T-cell (primary cell): ENCODE results near the gene ELL. TPM values are rescaled to one million over a fixed set of nuclear protein-coding genes. Genes with fewer than 3 reads are reported as not detected.

ENCODE experiments used
- ATAC-seq, 4 experiments: fragments of 200-7000 bp in 3 of 4; fragments of 150-1000 bp in 1 of 4; cut with Tn5 transposase; replicated peaks in 1 of 4; 1 replicate in 3 of 4; 2 replicates in 1 of 4; pipeline ENCODE4 v1.10.0; 2021; ENCODE audit warnings: moderate library complexity in 3 of 4, mild to moderate bottlenecking in 2 of 4, moderate number of reproducible peaks in 1 of 4
- CTCF ChIA-PET, 2 donors: fragments of 300-600 bp; sonication (Branson Sonifier 250); formaldehyde crosslinking; loops; one replicate each; lab custom pipeline; 2022; ENCODE audit warnings: antibody characterized with exemption in 2 of 2; lab: Charles Lee
- POLR2A ChIA-PET, 2 donors: fragments of 300-600 bp; sonication (Branson Sonifier 250); formaldehyde crosslinking; loops; one replicate each; lab custom pipeline; 2022; ENCODE audit warnings: antibody characterized with exemption in 2 of 2; lab: Charles Lee
- DNase-seq, 35 experiments: peaks; one replicate each; pipeline versions ENCODE4 v3.0.0 to v3.0.0-alpha.2; 2013 to 2023
- H3K27ac ChIP-seq: one replicate; pipeline ENCODE4 v1.5.1; 2013; ENCODE audit warnings: low read length
- H3K27me3 ChIP-seq, 2 experiments: replicated peaks in 1 of 2; 1 replicate in 1 of 2; 2 replicates in 1 of 2; pipeline versions ENCODE4 v1.6.1 to v1.7.0; 2013; ENCODE audit warnings: low read length in 1 of 2, mixed read lengths in 1 of 2; ENCODE audit not compliant: control insufficient read depth in 2 of 2, insufficient read depth in 2 of 2; ENCODE audit errors: extremely low read depth in 1 of 2
- H3K36me3 ChIP-seq, 2 donors: 1 replicate in 1 of 2; 2 replicates in 1 of 2; pipeline versions ENCODE4 v1.6.1 to v1.7.0; 2013; ENCODE audit warnings: low read length in 1 of 2; ENCODE audit not compliant: control insufficient read depth in 2 of 2, insufficient read depth in 1 of 2; ENCODE audit errors: extremely low read depth in 1 of 2
- H3K4me1 ChIP-seq, 2 experiments: 1 replicate in 1 of 2; 2 replicates in 1 of 2; pipeline versions ENCODE4 v1.6.1 to v1.7.0; 2013; ENCODE audit warnings: low read length in 2 of 2, mixed read lengths in 1 of 2; ENCODE audit not compliant: insufficient read depth in 2 of 2, control insufficient read depth in 1 of 2; ENCODE audit errors: extremely low read depth in 1 of 2
- H3K4me3 ChIP-seq, 2 donors: 1 replicate in 1 of 2; 2 replicates in 1 of 2; pipeline versions ENCODE4 v1.5.1 to v1.7.0; 2013; ENCODE audit warnings: mild to moderate bottlenecking in 2 of 2, low read length in 1 of 2, moderate library complexity in 1 of 2; ENCODE audit not compliant: control insufficient read depth in 1 of 2; ENCODE audit errors: extremely low read depth in 1 of 2
- H3K9me3 ChIP-seq: 2 replicates; pipeline ENCODE4 v1.7.0; 2013
- H3K27ac Mint-ChIP-seq, 2 donors: one replicate each; pipeline ENCODE4 v1.8.0; 2020 to 2021; ENCODE audit warnings: mild to moderate bottlenecking in 2 of 2, mixed read lengths in 2 of 2
- H3K27me3 Mint-ChIP-seq, 2 donors: one replicate each; pipeline ENCODE4 v1.8.0; 2021 to 2022; ENCODE audit warnings: mixed read lengths in 2 of 2
- H3K36me3 Mint-ChIP-seq: one replicate; pipeline ENCODE4 v1.8.0; 2021; ENCODE audit warnings: mixed read lengths
- H3K4me1 Mint-ChIP-seq, 3 donors: one replicate each; pipeline ENCODE4 v1.8.0; 2020 to 2022; ENCODE audit warnings: mixed read lengths in 3 of 3, mild to moderate bottlenecking in 1 of 3
- H3K4me3 Mint-ChIP-seq, 3 donors: one replicate each; pipeline ENCODE4 v1.8.0; 2020 to 2022; ENCODE audit warnings: mild to moderate bottlenecking in 3 of 3, mixed read lengths in 3 of 3, moderate library complexity in 3 of 3
- H3K9me3 Mint-ChIP-seq, 3 donors: one replicate each; pipeline ENCODE4 v1.8.0; 2020 to 2022; ENCODE audit warnings: mixed read lengths in 3 of 3
- WGBS: methylation state at CpG from one replicate; pipeline ENCODE4 v1.1.5; 2013; ENCODE audit warnings: missing lambda C conversion rate; ENCODE audit not compliant: insufficient coverage; 5-methylcytosine and 5-hydroxymethylcytosine counted together
- total RNA-seq, 35 experiments: library from RNA in 6 of 35; stranded (reverse) in 6 of 35; fragments of 120-200 nt in 1 of 35; gene quantifications; one replicate each; pipeline versions ENCODE4 v1.2.1 to v1.2.4 and lab custom pipeline; 2013 to 2026

Gene ELL
- total RNA-seq, 5 donors from 2014 or later (not counting 1 experiment from before 2014, with no cell fraction given) = 27.2 to 46.4 (median 33.4) TPM

DNA sequence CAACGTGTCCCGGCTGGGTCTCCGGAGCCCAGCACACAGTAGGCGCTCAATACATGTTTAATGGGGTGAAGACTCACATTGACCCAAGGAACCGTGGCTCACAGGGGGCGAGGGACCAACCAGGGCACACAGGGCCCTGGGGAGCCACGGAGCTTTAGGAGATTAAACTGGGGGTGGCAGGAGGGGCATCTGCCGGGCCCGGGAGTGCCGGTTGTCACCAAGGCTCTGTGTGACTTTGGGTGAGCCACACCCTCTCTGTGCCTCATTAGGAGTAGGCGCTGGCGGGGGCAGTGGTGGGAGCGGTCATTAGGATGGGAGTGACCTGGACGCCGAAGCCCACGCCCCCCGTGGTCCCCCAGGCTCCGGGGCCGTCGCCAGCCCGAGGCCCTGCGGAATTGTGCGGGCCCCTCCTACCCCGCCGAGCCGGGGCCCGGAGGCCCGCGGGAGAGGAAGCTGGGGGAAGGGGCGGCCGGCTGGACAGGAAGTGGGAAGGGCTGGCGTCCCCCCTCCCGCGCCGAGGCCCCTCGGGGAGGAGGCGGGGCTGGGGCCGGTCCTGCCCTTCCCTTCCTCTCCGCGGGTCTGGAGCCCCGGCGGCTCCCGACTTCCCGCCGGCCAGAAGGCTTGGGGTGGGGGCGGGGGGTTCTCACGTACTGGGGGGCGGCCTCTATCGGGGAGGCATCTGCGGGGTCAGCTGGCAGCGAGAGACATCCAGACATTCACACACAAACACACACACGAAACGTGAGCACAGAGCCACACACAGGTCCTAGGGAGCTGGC, 104.4 kb downstream of the ELL start:
- peak overlapping the region; percentile 66 for H3K27ac ChIP-seq
- WGBS = 0% methylated on average over 37 of the region's 53 CpGs
- Mint-ChIP-seq H3K4me3 (peak overlapping the region; percentile 77 to 89 (median 81)), H3K27me3 (peaks cover 23 to 24% of the 10 kb centered on the region in 2 donors), H3K27ac (peak overlapping the region; percentile 48 to 88), H3K9me3 (no peaks in the 10 kb centered on the region), H3K4me1 (peaks cover 58 to 73% (median 70%) of the 10 kb centered on the region in 3 donors), H3K36me3 (no peaks in the 10 kb centered on the region)
- ChIA-PET CTCF (interaction anchor here in 1 of 2 donors (0.6 kb wide), 2 partner anchors 177 to 328 kb away, joined by 4 read pairs; no protein-coding TSS in a partner anchor), POLR2A (interaction anchor here (0.6 to 0.9 kb wide), 2 partner anchors 11 to 138 kb away, joined by 3 to 4 read pairs; no protein-coding TSS in a partner anchor)
- peak overlapping the region; percentile 40 to 58 for H3K4me3 ChIP-seq
- peaks cover 34 to 80% of the 10 kb centered on the region in 2 experiments for H3K4me1 ChIP-seq
- DNase-seq = peak in 1 of 35 experiments; percentile 49
- no peaks in the 10 kb centered on the region for H3K36me3 ChIP-seq
- no peaks in the 10 kb centered on the region for H3K9me3 ChIP-seq
- peaks cover 0 to 52% of the 10 kb centered on the region in 2 experiments for H3K27me3 ChIP-seq
- no peak for ATAC-seq

DNA sequence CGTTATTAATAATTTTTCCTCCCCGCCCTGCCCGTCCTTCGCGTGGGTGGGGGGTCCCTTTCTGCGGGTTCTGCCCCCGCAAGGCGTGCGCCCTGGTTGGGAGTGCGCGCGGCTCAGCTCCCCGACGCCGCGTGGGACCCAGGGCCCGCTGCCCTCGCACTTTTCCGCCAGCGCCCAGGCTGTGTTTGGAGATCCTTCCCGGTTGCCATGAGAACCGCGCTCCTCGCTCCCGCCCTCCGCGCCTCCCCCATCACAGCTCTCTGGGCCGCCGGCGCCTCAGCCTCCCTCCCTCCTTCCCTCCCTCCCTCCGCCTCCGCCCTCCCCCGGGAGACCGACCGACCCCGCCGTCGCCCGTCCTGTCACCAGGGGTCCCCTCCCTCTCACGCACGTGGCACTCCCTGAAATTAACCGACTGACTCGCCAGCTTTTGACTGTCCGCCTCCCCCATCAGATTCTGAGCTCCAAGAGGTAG, 105.1 kb downstream of the ELL start:
- Histone ChIP-seq H3K9me3 (no peaks in the 10 kb centered on the region), H3K4me3 (peak overlapping the region; percentile 40 to 58), H3K36me3 (no peaks in the 10 kb centered on the region), H3K27ac (peak overlapping the region; percentile 58), H3K4me1 (peaks cover 29 to 73% of the 10 kb centered on the region in 2 experiments), H3K27me3 (peaks cover 0 to 53% of the 10 kb centered on the region in 2 experiments)
- Mint-ChIP-seq H3K36me3 (no peaks in the 10 kb centered on the region), H3K27me3 (peaks cover 23 to 24% of the 10 kb centered on the region in 2 donors), H3K4me3 (peak overlapping the region; percentile 67 to 89 (median 74)), H3K4me1 (peaks cover 52 to 66% (median 64%) of the 10 kb centered on the region in 3 donors), H3K9me3 (no peaks in the 10 kb centered on the region), H3K27ac (peak overlapping the region in 1 of 2 donors; percentile 48)
- WGBS = 1% methylated on average over 36 of the region's 44 CpGs
- ChIA-PET CTCF (interaction anchor here in 1 of 2 donors (0.6 kb wide), 2 partner anchors 176 to 328 kb away, joined by 4 read pairs; no protein-coding TSS in a partner anchor), POLR2A (interaction anchor here (0.6 to 0.9 kb wide), 2 partner anchors 12 to 139 kb away, joined by 3 to 4 read pairs; no protein-coding TSS in a partner anchor)
- peak in 1 of 4 experiments; percentile 28 for ATAC-seq
- DNase-seq = peak in 27 of 35 experiments; percentile 33 to 83 (median 50)

DNA sequence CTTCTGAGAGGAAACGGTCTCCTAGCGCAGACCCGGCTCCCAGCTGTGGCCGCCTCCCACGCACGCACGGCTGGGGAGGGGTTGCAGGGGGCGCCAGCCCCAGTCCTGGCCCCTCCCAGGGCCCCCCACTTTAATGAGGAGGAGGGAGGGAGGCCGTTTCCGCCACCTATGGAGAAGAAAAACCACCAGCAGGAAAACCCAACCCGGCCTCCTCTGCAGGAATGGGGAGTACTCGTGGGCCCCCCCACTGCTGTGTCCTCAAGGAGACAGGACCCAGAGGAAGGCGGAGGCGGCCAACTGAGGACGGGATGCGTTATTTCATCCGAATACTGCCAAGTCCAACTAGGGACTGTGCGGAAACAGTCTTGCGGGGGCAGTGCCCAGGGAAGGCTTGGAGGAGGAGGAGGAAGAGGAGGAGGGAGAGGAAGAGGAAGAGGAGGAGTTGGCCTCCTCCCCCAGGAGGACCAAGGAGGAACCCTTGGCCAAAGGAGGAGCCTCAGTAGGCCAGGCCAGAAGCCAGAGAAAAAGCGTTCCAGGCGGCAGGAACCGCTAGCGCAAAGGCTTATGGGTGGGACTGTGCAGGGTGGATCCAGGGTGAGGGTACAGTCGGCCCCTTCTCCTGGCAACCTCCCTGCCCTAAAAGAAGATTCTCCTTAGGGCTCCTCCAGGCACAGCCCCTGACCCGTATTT, 106.5 kb downstream of the ELL start:
- DNase-seq = no peak
- Mint-ChIP-seq H3K4me3 (peak overlapping the region; percentile 6 to 89 (median 21)), H3K36me3 (no peaks in the 10 kb centered on the region), H3K27me3 (peaks cover 24 to 27% of the 10 kb centered on the region in 2 donors), H3K27ac (peak overlapping the region; percentile 28 to 74), H3K9me3 (no peaks in the 10 kb centered on the region), H3K4me1 (peaks cover 42 to 59% (median 54%) of the 10 kb centered on the region in 3 donors)
- peaks cover 24 to 62% of the 10 kb centered on the region in 2 experiments for H3K4me1 ChIP-seq
- CTCF ChIA-PET = interaction anchor here in 1 of 2 donors (1.7 kb wide), 1 partner anchor 26 kb away, joined by 6 read pairs; no protein-coding TSS in a partner anchor
- WGBS = 26% methylated on average over 11 of the region's 25 CpGs
- H3K27ac ChIP-seq = peak overlapping the region; percentile 49
- ATAC-seq = no peak
- no peaks in the 10 kb centered on the region for H3K9me3 ChIP-seq
- no peaks in the 10 kb centered on the region for H3K36me3 ChIP-seq
- H3K27me3 ChIP-seq = peaks cover 0 to 56% of the 10 kb centered on the region in 2 experiments
- POLR2A ChIA-PET = interaction anchor here in 1 of 2 donors (0.6 kb wide), 1 partner anchor 70 kb away, joined by 3 read pairs; no protein-coding TSS in a partner anchor
- H3K4me3 ChIP-seq = peak overlapping the region in 1 of 2 donors; percentile 18

DNA sequence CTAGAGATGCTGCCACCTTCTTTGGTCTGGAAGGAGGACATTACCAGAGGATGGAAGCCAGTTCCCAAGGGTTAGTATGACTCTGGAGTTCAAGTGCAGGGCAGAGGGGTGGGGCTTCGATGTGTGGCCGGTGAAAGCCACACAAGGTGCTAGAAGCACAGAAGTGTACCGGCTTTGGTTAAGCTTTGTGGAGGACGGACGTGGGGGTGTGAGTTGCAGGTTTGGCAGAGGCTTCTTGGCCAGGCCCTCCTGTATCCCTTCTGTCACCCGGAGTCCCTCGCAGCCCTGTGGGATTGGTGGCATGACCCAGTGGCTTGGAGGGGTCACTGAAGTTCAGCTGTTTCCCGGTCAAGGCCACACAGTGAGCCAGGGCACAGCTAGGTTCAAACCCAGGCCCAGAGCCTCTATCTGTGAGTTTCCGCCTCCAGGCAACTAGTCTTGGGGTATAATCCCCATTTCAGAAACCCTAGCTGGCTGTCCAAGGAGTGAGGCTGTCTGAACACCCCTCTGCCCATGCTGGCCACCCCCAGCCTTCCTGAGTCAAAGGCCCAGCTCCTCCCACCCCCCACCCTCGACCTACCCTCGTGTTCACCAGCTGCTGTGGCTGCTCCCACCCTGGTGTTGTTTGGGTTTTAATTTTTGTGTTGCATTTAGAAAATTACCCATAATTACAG, 107.2 kb downstream of the ELL start:
- Mint-ChIP-seq H3K36me3 (no peaks in the 10 kb centered on the region), H3K4me3 (peak overlapping the region in 1 of 3 donors; percentile 89), H3K27me3 (peaks cover 24 to 27% of the 10 kb centered on the region in 2 donors), H3K27ac (peak overlapping the region; percentile 66 to 78), H3K4me1 (peaks cover 40 to 55% (median 52%) of the 10 kb centered on the region in 3 donors), H3K9me3 (no peaks in the 10 kb centered on the region)
- Histone ChIP-seq H3K4me3 (no peak overlapping the region), H3K27ac (peak overlapping the region; percentile 49), H3K36me3 (no peaks in the 10 kb centered on the region), H3K27me3 (peaks cover 0 to 56% of the 10 kb centered on the region in 2 experiments), H3K4me1 (peaks cover 24 to 57% of the 10 kb centered on the region in 2 experiments), H3K9me3 (no peaks in the 10 kb centered on the region)
- no peak for ATAC-seq
- ChIA-PET POLR2A (no interaction called here), CTCF (interaction anchor here in 1 of 2 donors (0.6 to 1.7 kb wide), 3 partner anchors 25 to 459 kb away, joined by 3 to 6 read pairs (median 4); no protein-coding TSS in a partner anchor)
- WGBS = 20% methylated on average over 9 of the region's 11 CpGs
- DNase-seq = peak in 1 of 35 experiments; percentile 40

DNA sequence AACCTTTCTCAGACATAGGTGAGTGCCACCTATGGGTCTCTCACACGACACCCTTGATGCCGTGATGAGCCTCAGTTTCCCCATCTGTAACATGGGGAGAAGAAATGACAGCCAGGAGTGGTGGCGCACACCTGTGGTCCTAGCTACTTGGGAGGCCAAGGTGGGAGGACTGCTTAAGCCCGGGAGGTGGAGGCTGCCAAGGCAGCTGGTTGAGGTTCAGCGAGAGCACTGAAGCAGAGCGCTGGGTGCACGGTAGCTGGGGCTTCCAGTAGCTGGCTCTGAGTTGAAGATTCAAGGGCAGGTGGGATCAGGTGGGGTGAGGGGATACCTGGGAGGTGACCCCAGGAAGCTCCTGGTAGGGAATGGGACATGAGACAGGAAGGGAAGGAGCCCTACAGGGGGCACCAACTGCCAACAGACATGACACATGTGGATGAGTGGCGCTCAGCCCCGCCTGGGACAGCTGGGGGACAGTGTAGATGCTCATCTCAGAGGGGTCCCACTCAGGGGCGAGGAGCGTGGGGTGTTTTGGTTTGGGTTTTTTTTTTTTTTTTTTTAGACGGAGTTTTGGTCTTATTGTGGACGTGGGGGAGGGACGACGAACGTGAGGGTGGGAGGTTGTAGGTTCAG, 109.1 kb downstream of the ELL start:
- no peaks in the 10 kb centered on the region for H3K36me3 ChIP-seq
- H3K4me3 ChIP-seq = no peak overlapping the region
- peaks cover 14 to 21% of the 10 kb centered on the region in 2 donors for H3K27me3 Mint-ChIP-seq
- DNase-seq (no peak), ATAC-seq (no peak)
- no peaks in the 10 kb centered on the region for H3K9me3 ChIP-seq
- H3K9me3 Mint-ChIP-seq = no peaks in the 10 kb centered on the region
- no peaks in the 10 kb centered on the region for H3K36me3 Mint-ChIP-seq
- no peak overlapping the region for H3K27ac ChIP-seq
- H3K4me1 Mint-ChIP-seq = peaks cover 28 to 42% (median 39%) of the 10 kb centered on the region in 3 donors
- no peak overlapping the region for H3K4me3 Mint-ChIP-seq
- POLR2A ChIA-PET = no interaction called here
- H3K4me1 ChIP-seq = peaks cover 13 to 44% of the 10 kb centered on the region in 2 experiments
- WGBS = 90% methylated on average over 8 of the region's 16 CpGs
- peaks cover 0 to 43% of the 10 kb centered on the region in 2 experiments for H3K27me3 ChIP-seq
- CTCF ChIA-PET = interaction anchor here (0.6 to 2.5 kb wide), 3 partner anchors 10 to 303 kb away, joined by 3 to 7 read pairs (median 6); no protein-coding TSS in a partner anchor
- H3K27ac Mint-ChIP-seq = no peak overlapping the region
